ENCODE results near the gene HOXB6. TPM values are rescaled to one million over a fixed set of nuclear protein-coding genes. Genes with fewer than 3 reads are reported as not detected.

HOXB6 gene
- total and polyA plus RNA-seq, 4 donors: 0.17 to 1.1 (median 0.46) TPM

DNA sequence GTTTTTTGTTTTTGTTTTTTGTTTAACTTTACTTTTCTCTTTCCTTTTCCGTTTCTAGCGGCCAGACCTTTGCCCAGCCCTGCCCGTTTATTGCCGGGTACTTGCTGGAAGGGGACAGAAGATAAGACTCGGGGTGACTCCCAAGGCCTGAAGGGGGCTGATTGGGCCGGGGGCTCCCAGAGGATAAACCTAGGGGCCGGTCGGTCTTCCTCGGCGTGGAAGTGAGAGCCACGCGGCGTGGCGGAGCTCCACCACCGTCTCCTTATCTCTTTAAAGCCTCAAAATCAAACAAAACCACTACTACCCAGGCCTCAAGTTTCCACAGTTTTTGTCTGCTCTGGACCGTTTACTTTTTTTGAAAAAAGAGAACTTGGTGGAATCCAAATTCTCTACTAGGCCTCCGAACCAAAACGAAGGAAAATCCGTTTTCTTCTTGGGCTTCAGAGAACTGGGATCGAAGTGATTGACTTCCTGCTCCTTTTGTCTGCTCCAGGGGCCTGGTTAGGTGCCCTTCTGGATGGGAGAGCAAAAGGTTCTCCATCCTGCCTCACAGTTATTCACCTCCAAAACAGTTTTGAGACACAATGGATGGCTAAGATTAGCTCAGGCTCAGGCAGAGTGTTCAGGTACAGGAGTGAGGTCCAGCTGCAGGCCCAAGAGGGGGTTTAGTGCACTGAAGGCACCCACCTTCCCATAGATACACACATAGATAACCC, 29.9 kb upstream of the HOXB6 start:
- no peak for DNase-seq (ENCODE audit: low spot score)
- TF ChIP-seq, protein P1, sequence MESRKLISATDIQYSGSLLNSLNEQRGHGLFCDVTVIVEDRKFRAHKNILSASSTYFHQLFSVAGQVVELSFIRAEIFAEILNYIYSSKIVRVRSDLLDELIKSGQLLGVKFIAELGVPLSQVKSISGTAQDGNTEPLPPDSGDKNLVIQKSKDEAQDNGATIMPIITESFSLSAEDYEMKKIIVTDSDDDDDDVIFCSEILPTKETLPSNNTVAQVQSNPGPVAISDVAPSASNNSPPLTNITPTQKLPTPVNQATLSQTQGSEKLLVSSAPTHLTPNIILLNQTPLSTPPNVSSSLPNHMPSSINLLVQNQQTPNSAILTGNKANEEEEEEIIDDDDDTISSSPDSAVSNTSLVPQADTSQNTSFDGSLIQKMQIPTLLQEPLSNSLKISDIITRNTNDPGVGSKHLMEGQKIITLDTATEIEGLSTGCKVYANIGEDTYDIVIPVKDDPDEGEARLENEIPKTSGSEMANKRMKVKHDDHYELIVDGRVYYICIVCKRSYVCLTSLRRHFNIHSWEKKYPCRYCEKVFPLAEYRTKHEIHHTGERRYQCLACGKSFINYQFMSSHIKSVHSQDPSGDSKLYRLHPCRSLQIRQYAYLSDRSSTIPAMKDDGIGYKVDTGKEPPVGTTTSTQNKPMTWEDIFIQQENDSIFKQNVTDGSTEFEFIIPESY (IDR thresholded peaks at IDR 0.05): no peak
- TF ChIP-seq FOXA2 (IDR thresholded peaks at IDR 0.05): no peak
- TF ChIP-seq, protein P2, sequence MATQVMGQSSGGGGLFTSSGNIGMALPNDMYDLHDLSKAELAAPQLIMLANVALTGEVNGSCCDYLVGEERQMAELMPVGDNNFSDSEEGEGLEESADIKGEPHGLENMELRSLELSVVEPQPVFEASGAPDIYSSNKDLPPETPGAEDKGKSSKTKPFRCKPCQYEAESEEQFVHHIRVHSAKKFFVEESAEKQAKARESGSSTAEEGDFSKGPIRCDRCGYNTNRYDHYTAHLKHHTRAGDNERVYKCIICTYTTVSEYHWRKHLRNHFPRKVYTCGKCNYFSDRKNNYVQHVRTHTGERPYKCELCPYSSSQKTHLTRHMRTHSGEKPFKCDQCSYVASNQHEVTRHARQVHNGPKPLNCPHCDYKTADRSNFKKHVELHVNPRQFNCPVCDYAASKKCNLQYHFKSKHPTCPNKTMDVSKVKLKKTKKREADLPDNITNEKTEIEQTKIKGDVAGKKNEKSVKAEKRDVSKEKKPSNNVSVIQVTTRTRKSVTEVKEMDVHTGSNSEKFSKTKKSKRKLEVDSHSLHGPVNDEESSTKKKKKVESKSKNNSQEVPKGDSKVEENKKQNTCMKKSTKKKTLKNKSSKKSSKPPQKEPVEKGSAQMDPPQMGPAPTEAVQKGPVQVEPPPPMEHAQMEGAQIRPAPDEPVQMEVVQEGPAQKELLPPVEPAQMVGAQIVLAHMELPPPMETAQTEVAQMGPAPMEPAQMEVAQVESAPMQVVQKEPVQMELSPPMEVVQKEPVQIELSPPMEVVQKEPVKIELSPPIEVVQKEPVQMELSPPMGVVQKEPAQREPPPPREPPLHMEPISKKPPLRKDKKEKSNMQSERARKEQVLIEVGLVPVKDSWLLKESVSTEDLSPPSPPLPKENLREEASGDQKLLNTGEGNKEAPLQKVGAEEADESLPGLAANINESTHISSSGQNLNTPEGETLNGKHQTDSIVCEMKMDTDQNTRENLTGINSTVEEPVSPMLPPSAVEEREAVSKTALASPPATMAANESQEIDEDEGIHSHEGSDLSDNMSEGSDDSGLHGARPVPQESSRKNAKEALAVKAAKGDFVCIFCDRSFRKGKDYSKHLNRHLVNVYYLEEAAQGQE (IDR thresholded peaks at IDR 0.05): no peak
- TF ChIP-seq JUND (IDR thresholded peaks at IDR 0.05): no peak
- TF ChIP-seq RXRA (IDR thresholded peaks at IDR 0.05): no peak
- no peak for TF ChIP-seq TAF1 (conservative IDR thresholded peaks at IDR 0.05)
- TF ChIP-seq EGR1 (IDR thresholded peaks at IDR 0.05; ENCODE audit: low read depth in 2 of 2): no peak
- no peak for TF ChIP-seq HNF4A (conservative IDR thresholded peaks at IDR 0.05)
- TF ChIP-seq, protein P3, sequence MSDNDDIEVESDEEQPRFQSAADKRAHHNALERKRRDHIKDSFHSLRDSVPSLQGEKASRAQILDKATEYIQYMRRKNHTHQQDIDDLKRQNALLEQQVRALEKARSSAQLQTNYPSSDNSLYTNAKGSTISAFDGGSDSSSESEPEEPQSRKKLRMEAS (IDR thresholded peaks at IDR 0.05): no peak
- no peak for TF ChIP-seq NR2F2 (IDR thresholded peaks at IDR 0.05)
- Histone ChIP-seq H3K9ac (ENCODE audit: low read depth in 1 of 2, low read length in 2 of 2) (no peak overlapping the region), H3K27ac (ENCODE audit: low read depth in 1 of 2, low read length in 2 of 2) (no peak overlapping the region), H3K4me3 (ENCODE audit: low read depth in 1 of 3, low read length in 3 of 3) (no peak overlapping the region), H3K9me3 (ENCODE audit: control insufficient read depth in 4 of 4, low read length in 3 of 4) (no peaks in the 10 kb centered on the region), H3K36me3 (ENCODE audit: control insufficient read depth in 4 of 4, insufficient read depth in 3 of 4, low read depth in 1 of 4, low read length in 3 of 4) (no peaks in the 10 kb centered on the region), H3K27me3 (ENCODE audit: control insufficient read depth in 4 of 4, insufficient read depth in 4 of 4, low read length in 3 of 4) (peaks cover 17 to 52% (median 32%) of the 10 kb centered on the region in 4 donors), H3K4me1 (ENCODE audit: control insufficient read depth in 4 of 4, insufficient read depth in 4 of 4, low read length in 3 of 4) (peaks cover 0 to 3% (median 0%) of the 10 kb centered on the region in 4 donors)
- 26% methylated on average over 20 of the region's 20 CpGs for WGBS

DNA sequence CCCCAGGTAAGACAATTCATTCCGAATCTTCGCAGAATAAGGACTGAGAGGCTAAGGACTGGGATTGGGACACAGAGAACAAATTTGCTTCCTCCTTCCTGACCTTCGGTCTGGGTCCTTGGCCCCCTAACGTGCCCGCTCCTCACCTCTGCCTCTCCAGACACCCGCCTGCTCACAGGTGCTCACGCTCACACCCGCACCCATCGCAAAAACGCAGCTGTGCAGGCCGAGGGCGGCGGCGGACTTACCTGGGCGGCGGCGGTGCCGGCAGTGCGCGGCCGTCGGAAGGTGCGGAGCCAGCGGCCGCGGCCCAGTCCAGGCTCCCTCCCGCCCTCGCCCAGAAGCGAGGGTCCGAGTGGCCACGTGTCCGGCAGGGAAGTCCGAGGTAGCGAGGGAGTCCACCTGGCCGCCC, 28.5 kb upstream of the HOXB6 start:
- H3K9me3 ChIP-seq (ENCODE audit: control insufficient read depth in 4 of 4, low read length in 3 of 4): no peaks in the 10 kb centered on the region
- WGBS: 17% methylated on average over 35 of the region's 35 CpGs
- no peak for DNase-seq (ENCODE audit: low spot score)
- no peak overlapping the region for H3K4me3 ChIP-seq (ENCODE audit: low read depth in 1 of 3, low read length in 3 of 3)
- H3K27ac ChIP-seq (ENCODE audit: low read depth in 1 of 2, low read length in 2 of 2): no peak overlapping the region
- H3K4me1 ChIP-seq (ENCODE audit: control insufficient read depth in 4 of 4, insufficient read depth in 4 of 4, low read length in 3 of 4): peaks cover 0 to 3% (median 0%) of the 10 kb centered on the region in 4 donors
- H3K27me3 ChIP-seq (ENCODE audit: control insufficient read depth in 4 of 4, insufficient read depth in 4 of 4, low read length in 3 of 4): peaks cover 17 to 56% (median 39%) of the 10 kb centered on the region in 4 donors
- no peaks in the 10 kb centered on the region for H3K36me3 ChIP-seq (ENCODE audit: control insufficient read depth in 4 of 4, insufficient read depth in 3 of 4, low read depth in 1 of 4, low read length in 3 of 4)
- no peak overlapping the region for H3K9ac ChIP-seq (ENCODE audit: low read depth in 1 of 2, low read length in 2 of 2)
- TF ChIP-seq FOXA1 (IDR thresholded peaks at IDR 0.05) (no peak), SP1 (IDR thresholded peaks at IDR 0.05) (no peak), RXRA (IDR thresholded peaks at IDR 0.05) (no peak), GABPA (IDR thresholded peaks at IDR 0.05 in 1 of 2, conservative IDR thresholded peaks at IDR 0.05 in 1 of 2) (no peak)
- TF ChIP-seq, protein P1 (IDR thresholded peaks at IDR 0.05): no peak
